GM12878 (cell line): ENCODE measurements around the gene PLPP2. TPM values are rescaled to one million over a fixed set of nuclear protein-coding genes. Genes with fewer than 3 reads are reported as not detected.

Source experiments
- ATAC-seq: fragments of 200-7000 bp; cut with Tn5 transposase; 3 replicates; pipeline ENCODE4 v1.9.1; 2020; ENCODE audit warnings: mild to moderate bottlenecking, moderate library complexity
- BruUV-seq: library from RNA; stranded (reverse); fragments of 400-500 nt; replicated peaks from 2 replicates; lab custom pipeline; 2021; lab: Mats Ljungman, UMichigan
- CTCF ChIA-PET: fragments of 300-600 bp; sonication (Branson Sonifier 250); formaldehyde crosslinking; extraction: SDS; loops from one replicate; lab custom pipeline; 2021; ENCODE audit warnings: inconsistent platforms; lab: Yijun Ruan, JAX
- POLR2A ChIA-PET: fragments of 350-600 bp; formaldehyde crosslinking; extraction: SDS; loops from one replicate; lab custom pipeline; 2021; ENCODE audit warnings: inconsistent platforms; lab: Charles Lee
- RAD21 ChIA-PET: fragments of 300-600 bp; sonication (Branson Sonifier 250); formaldehyde crosslinking; loops from one replicate; lab custom pipeline; 2023; ENCODE audit warnings: antibody characterized with exemption; ENCODE audit not compliant: unreplicated experiment; lab: Charles Lee
- SMC1A ChIA-PET: fragments of 300-600 bp; sonication (Branson Sonifier 250); formaldehyde crosslinking; loops from one replicate; lab custom pipeline; 2023; ENCODE audit not compliant: unreplicated experiment, uncharacterized antibody; lab: Charles Lee
- DNase-seq: peaks from one replicate; pipeline ENCODE4 v3.0.0-alpha.2; 2011; ENCODE audit warnings: low read depth, low spot score
- FAIRE-seq: peaks from 3 replicates; lab custom pipeline; 2011; peaks lifted over from hg19 to GRCh38; lab: Jason Lieb, UNC
- H2AFZ ChIP-seq: 2 replicates; pipeline ENCODE4 v1.6.0; 2011; ENCODE audit warnings: low read depth, low read length, control low read depth; ENCODE audit not compliant: control insufficient read depth
- H3K27ac ChIP-seq: 2 replicates; pipeline ENCODE4 v1.5.1; 2011; ENCODE audit warnings: control low read depth; ENCODE audit not compliant: control insufficient read depth, insufficient read depth
- H3K27me3 ChIP-seq, 2 experiments: replicated peaks in 1 of 2; 2 replicates each; pipeline versions ENCODE4 v1.6.0 to v1.6.1; 2011; ENCODE audit warnings: low read length in 1 of 2; ENCODE audit not compliant: control insufficient read depth in 2 of 2, insufficient read depth in 2 of 2
- H3K36me3 ChIP-seq, 2 experiments: 2 replicates each; pipeline ENCODE4 v1.5.1; 2011; ENCODE audit warnings: low read length in 1 of 2; ENCODE audit not compliant: control insufficient read depth in 2 of 2, insufficient read depth in 2 of 2
- H3K4me1 ChIP-seq: 2 replicates; pipeline ENCODE4 v1.6.1; 2011; ENCODE audit warnings: mild to moderate bottlenecking, low read length, moderate library complexity, mixed read lengths; ENCODE audit not compliant: control insufficient read depth, insufficient read depth
- H3K4me2 ChIP-seq: 2 replicates; pipeline ENCODE4 v1.6.0; 2011; ENCODE audit warnings: control low read depth; ENCODE audit not compliant: control insufficient read depth, insufficient read depth
- H3K4me3 ChIP-seq: fragments of 200-600 bp; sonication (generic); 2 replicates; pipeline ENCODE4 v1.5.1; 2016
- H3K79me2 ChIP-seq: 2 replicates; pipeline ENCODE4 v1.6.0; 2011; ENCODE audit warnings: low read length; ENCODE audit not compliant: control insufficient read depth, insufficient read depth
- H3K9ac ChIP-seq: 2 replicates; pipeline ENCODE4 v1.8.0; 2011; ENCODE audit warnings: low read length, control low read depth, mixed read lengths; ENCODE audit not compliant: control insufficient read depth, insufficient read depth
- H3K9me3 ChIP-seq: replicated peaks from 3 replicates; pipeline ENCODE4 v1.5.1; 2011; ENCODE audit warnings: mild to moderate bottlenecking, low read length; ENCODE audit not compliant: control insufficient read depth, insufficient read depth
- H4K20me1 ChIP-seq: 2 replicates; pipeline ENCODE4 v1.6.0; 2011; ENCODE audit not compliant: control insufficient read depth, insufficient read depth
- BHLHE40 ChIP-seq, 2 experiments: fragments of 450-650 bp in 1 of 2; IDR thresholded peaks; 2 replicates each; pipeline ENCODE4 v1.6.1; 2011 to 2017; ENCODE audit warnings: low read depth in 2 of 2, borderline replicate concordance in 1 of 2, improper control_type of control experiment in 1 of 2, low read length in 1 of 2, mild to moderate bottlenecking in 1 of 2
- CREM ChIP-seq: IDR thresholded peaks from 2 replicates; pipeline ENCODE4 v1.6.1; 2014; ENCODE audit warnings: antibody characterized with exemption, low read depth
- ESRRA ChIP-seq: IDR thresholded peaks from 2 replicates; pipeline ENCODE4 v1.6.1; 2012; ENCODE audit warnings: mild to moderate bottlenecking, low read length, improper control_type of control experiment
- HDAC2 ChIP-seq: fragments of 200-600 bp; sonication (generic); IDR thresholded peaks from 2 replicates; pipeline ENCODE4 v1.6.1; 2017
- IKZF1 ChIP-seq: fragments of 450-650 bp; conservative IDR thresholded peaks from 2 replicates; pipeline ENCODE4 v1.6.1; 2017; ENCODE audit warnings: antibody characterized with exemption, mild to moderate bottlenecking
- KAT2A ChIP-seq: conservative IDR thresholded peaks from 2 replicates; pipeline ENCODE4 v1.6.1; 2011; ENCODE audit warnings: low read depth, low read length; ENCODE audit not compliant: control insufficient read depth
- NFXL1 ChIP-seq: fragments of 450-650 bp; IDR thresholded peaks from 2 replicates; pipeline ENCODE4 v1.6.1; 2017; ENCODE audit warnings: antibody characterized with exemption, mild to moderate bottlenecking, borderline replicate concordance
- PML ChIP-seq: IDR thresholded peaks from 2 replicates; pipeline ENCODE4 v1.6.1; 2012; ENCODE audit warnings: low read length, inconsistent platforms
- POLR2A ChIP-seq: IDR thresholded peaks from 2 replicates; pipeline ENCODE4 v1.6.1; 2011; ENCODE audit warnings: low read depth, mild to moderate bottlenecking, low read length
- PRDM15 ChIP-seq: fragments of 450-650 bp; formaldehyde crosslinking; IDR thresholded peaks from 2 replicates; pipeline ENCODE4 v1.4.0; 2020; ENCODE audit warnings: mild to moderate bottlenecking, moderate library complexity
- RFX5 ChIP-seq: IDR thresholded peaks from 2 replicates; pipeline ENCODE4 v1.6.1; 2011; ENCODE audit warnings: low read depth, low read length, improper control_type of control experiment
- SKIL ChIP-seq: fragments of 450-650 bp; IDR thresholded peaks from 2 replicates; pipeline ENCODE4 v1.6.1; 2017; ENCODE audit warnings: mild to moderate bottlenecking, low read depth, inconsistent platforms; ENCODE audit not compliant: poor library complexity, severe bottlenecking
- STAT3 ChIP-seq: IDR thresholded peaks from 2 replicates; pipeline ENCODE4 v1.6.1; 2011; ENCODE audit warnings: low read depth, low read length, improper control_type of control experiment
- ZSCAN29 ChIP-seq: fragments of 450-650 bp; IDR thresholded peaks from 2 replicates; pipeline ENCODE4 v1.6.1; 2017; ENCODE audit warnings: mild to moderate bottlenecking, moderate library complexity
- WGBS: methylation state at CpG from one replicate; pipeline ENCODE4 v1.1.6; 2016; ENCODE audit warnings: low lambda C conversion rate; ENCODE audit not compliant: insufficient replicate concordance, insufficient coverage; ENCODE audit errors: missing lambda C conversion rate; 5-methylcytosine and 5-hydroxymethylcytosine counted together
- in situ Hi-C: fragments of 300-500 bp; cut with MboI; formaldehyde crosslinking; loops from 9 replicates; pipeline ENCODE4 v1.14.3; 2018; ENCODE audit warnings: mixed read lengths
- intact Hi-C: fragments of 100-400 bp; cut with micrococcal nuclease; formaldehyde crosslinking; loops from one replicate; pipeline ENCODE4 v1.14.2; 2022; ENCODE audit not compliant: unreplicated experiment
- polyA plus RNA-seq, 11 experiments: library from polyadenylated mRNA; depleted of rRNA in 4 of 11; unstranded in 6 of 11; stranded (reverse) in 5 of 11; fragments of >200 nt; fragmentation: Nextera tagmentation in 4 of 11; fragmentation: Illumina TruSeq in 1 of 11; extraction: Ambion mirVana in 4 of 11; extraction: Trizol in 1 of 11; gene quantifications; 1 replicate in 1 of 11; 2 replicates in 10 of 11; pipeline versions ENCODE4 v1.2.1 to v1.2.3, GENCODE V29; 2011 to 2016; ENCODE audit warnings: inconsistent platforms in 2 of 11, missing spikeins in 2 of 11, low read depth in 1 of 11
- total RNA-seq, 4 experiments: library from RNA; depleted of rRNA in 3 of 4; stranded (reverse); fragments of >200 nt in 3 of 4; fragmentation: Illumina TruSeq in 1 of 4; extraction: Trizol in 1 of 4; gene quantifications; 2 replicates each; pipeline versions ENCODE4 v1.2.1 to v1.2.3, GENCODE V29; 2013 to 2021
- TF ChIP-seq, protein P1 (sequence below): fragments of 450-650 bp; formaldehyde crosslinking; IDR thresholded peaks from 2 replicates; pipeline ENCODE4 v1.4.0; 2022; ENCODE audit warnings: mild to moderate bottlenecking, moderate library complexity

PLPP2 gene
- total and polyA plus RNA-seq, 10 of the 15 experiments (the other 5 are each of a cell fraction or from before 2014, with no cell fraction given) = 0.04 to 0.62 (median 0.14) TPM; not detected in 7

- Histone ChIP-seq H3K4me1 (no peaks in the 10 kb centered on the region), H3K9ac (no peak overlapping the region), H3K27ac (no peak overlapping the region), H4K20me1 (no peaks in the 10 kb centered on the region), H2AFZ (no peak overlapping the region), H3K4me3 (no peak overlapping the region), H3K36me3 (peaks cover 7 to 11% of the 10 kb centered on the region in 2 experiments; a peak in 3 of 4 replicates), H3K79me2 (peaks cover 11% of the 10 kb centered on the region), H3K9me3 (no peaks in the 10 kb centered on the region; the same call in 2 of the 3 replicates), H3K27me3 (no peaks in the 10 kb centered on the region), H3K4me2 (no peak overlapping the region)
- FAIRE-seq (no peak), DNase-seq (no peak), ATAC-seq (no peak)
- ChIA-PET RAD21 (no interaction called here), CTCF (no interaction called here), POLR2A (no interaction called here), SMC1A (no interaction called here)
- WGBS = 76% methylated on average over 19 of the region's 20 CpGs
- in situ Hi-C loops = no loop called here
- BruUV-seq = no TSS peak
- intact Hi-C loops = no loop called here
- no peak for TF ChIP-seq IKZF1
- no peak for TF ChIP-seq STAT3
- TF ChIP-seq CREM = no peak
- TF ChIP-seq BHLHE40 (IDR thresholded peaks at IDR 0.05; ENCODE audit: borderline replicate concordance in 1 of 2, low read depth in 2 of 2, low read length in 1 of 2) = no peak
- no peak for TF ChIP-seq PML
- TF ChIP-seq, protein P1, sequence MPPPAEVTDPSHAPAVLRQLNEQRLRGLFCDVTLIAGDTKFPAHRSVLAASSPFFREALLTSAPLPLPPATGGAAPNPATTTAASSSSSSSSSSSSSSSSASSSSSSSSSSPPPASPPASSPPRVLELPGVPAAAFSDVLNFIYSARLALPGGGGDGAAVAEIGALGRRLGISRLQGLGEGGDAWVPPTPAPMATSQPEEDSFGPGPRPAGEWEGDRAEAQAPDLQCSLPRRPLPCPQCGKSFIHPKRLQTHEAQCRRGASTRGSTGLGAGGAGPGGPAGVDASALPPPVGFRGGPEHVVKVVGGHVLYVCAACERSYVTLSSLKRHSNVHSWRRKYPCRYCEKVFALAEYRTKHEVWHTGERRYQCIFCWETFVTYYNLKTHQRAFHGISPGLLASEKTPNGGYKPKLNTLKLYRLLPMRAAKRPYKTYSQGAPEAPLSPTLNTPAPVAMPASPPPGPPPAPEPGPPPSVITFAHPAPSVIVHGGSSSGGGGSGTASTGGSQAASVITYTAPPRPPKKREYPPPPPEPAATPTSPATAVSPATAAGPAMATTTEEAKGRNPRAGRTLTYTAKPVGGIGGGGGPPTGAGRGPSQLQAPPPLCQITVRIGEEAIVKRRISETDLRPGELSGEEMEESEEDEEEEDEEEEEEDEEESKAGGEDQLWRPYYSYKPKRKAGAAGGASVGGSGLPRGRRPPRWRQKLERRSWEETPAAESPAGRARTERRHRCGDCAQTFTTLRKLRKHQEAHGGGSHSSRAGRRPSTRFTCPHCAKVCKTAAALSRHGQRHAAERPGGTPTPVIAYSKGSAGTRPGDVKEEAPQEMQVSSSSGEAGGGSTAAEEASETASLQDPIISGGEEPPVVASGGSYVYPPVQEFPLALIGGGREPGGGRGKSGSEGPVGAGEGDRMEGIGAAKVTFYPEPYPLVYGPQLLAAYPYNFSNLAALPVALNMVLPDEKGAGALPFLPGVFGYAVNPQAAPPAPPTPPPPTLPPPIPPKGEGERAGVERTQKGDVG (CRISPR knock-in tag) = no peak
- TF ChIP-seq ESRRA = no peak
- no peak for TF ChIP-seq HDAC2
- no peak for TF ChIP-seq PRDM15 (CRISPR knock-in tag)
- no peak for TF ChIP-seq KAT2A
- TF ChIP-seq POLR2A = no peak
- TF ChIP-seq RFX5 = no peak
- TF ChIP-seq SKIL = no peak
- no peak for TF ChIP-seq NFXL1
- TF ChIP-seq ZSCAN29 = no peak
Observed at GRCh38 chr19:336067-336614, 44.9 kb upstream of the PLPP2 start.
